H1 (cell line): ENCODE data around the gene DICER1. TPM values are rescaled to one million over a fixed set of nuclear protein-coding genes. Genes with fewer than 3 reads are reported as not detected.

Experiments
- CTBP2 ChIP-seq: IDR thresholded peaks from 2 replicates; pipeline ENCODE4 v1.7.0; 2011; ENCODE audit warnings: borderline replicate concordance, mild to moderate bottlenecking, moderate library complexity, mixed read lengths, low read length; ENCODE audit not compliant: insufficient read depth, insufficient read length
- TBP ChIP-seq: IDR thresholded peaks from 2 replicates; pipeline ENCODE4 v1.6.1; 2011; ENCODE audit warnings: low read depth, low read length, improper control_type of control experiment
- polyA plus RNA-seq, 7 experiments: library from polyadenylated mRNA; depleted of rRNA in 3 of 7; stranded (reverse) in 5 of 7; unstranded in 2 of 7; fragments of >200 nt in 5 of 7; fragments of 200-250 nt in 2 of 7; gene quantifications; 1 replicate in 5 of 7; 2 replicates in 1 of 7; 4 replicates in 1 of 7; pipeline versions ENCODE4 v1.2.1 to v1.2.3, GENCODE V29; 2011 to 2013; ENCODE audit warnings: missing spikeins in 2 of 7, mixed read lengths in 2 of 7
- total RNA-seq: library from RNA; stranded (reverse); fragmentation: NEBNext Ultra II Directional; extraction: Animal tissue kit (Norgen Biotek cat#: 25700); gene quantifications from 2 replicates; pipeline ENCODE4 v1.2.1, GENCODE V29; 2021

Gene DICER1
- total and polyA plus RNA-seq, 2 of the 8 experiments (the other 6 are each of a cell fraction or from before 2014, with no cell fraction given): 11.9 to 61.8 TPM

DNA sequence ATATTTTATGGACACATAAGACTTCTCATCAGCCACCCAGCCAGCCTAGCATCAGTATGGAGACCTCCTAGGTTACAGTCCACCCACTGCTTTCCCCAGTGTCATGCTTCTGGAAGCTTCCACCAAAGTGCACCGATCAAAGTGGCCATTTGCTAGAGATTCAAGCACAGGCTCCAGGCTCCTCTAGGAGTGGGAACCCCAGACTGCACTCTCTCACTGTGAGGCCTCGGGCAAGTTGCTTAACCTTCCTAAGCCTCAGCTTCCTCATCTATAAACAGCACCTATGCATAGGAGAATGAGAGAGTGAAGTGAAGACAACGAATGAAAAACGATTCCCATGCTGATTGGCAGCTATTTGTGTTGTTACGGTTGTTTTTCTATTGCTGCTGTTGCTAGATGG is 94.4 kb downstream of the DICER1 start (continued):
- TF ChIP-seq CTBP2 (no peak), TBP (no peak)
- TF ChIP-seq, all 59 proteins: peak for 0
